Mesodermal cell (in vitro differentiated cells): Measurements from ENCODE around the gene WWTR1.

Experiments
- H3K27ac ChIP-seq: 2 replicates; pipeline ENCODE4 v1.7.0; 2013; ENCODE audit warnings: mild to moderate bottlenecking, low read depth, low read length, moderate library complexity; ENCODE audit not compliant: severe bottlenecking
- H3K36me3 ChIP-seq: 2 replicates; pipeline ENCODE4 v1.7.1; 2013; ENCODE audit warnings: mild to moderate bottlenecking, low read length, moderate library complexity; ENCODE audit not compliant: control insufficient read depth, insufficient read depth
- H3K4me1 ChIP-seq: one replicate; pipeline ENCODE4 v1.7.1; 2013; ENCODE audit warnings: mild to moderate bottlenecking, low read length; ENCODE audit not compliant: insufficient read depth, control insufficient read depth, poor library complexity, severe bottlenecking
- H3K4me3 ChIP-seq: 2 replicates; pipeline ENCODE4 v1.7.0; 2013; ENCODE audit warnings: low read length, control low read depth, mild to moderate bottlenecking; ENCODE audit not compliant: insufficient read depth, poor library complexity, severe bottlenecking; ENCODE audit errors: extremely low read depth
- H3K9me3 ChIP-seq: 2 replicates; pipeline ENCODE4 v1.7.1; 2013; ENCODE audit warnings: mild to moderate bottlenecking, low read length, moderate library complexity; ENCODE audit not compliant: control insufficient read depth
- WGBS, 2 experiments: methylation state at CpG; one replicate each; pipeline ENCODE4 v1.1.5; 2013; ENCODE audit warnings: missing lambda C conversion rate in 2 of 2; ENCODE audit not compliant: insufficient coverage in 2 of 2; 5-methylcytosine and 5-hydroxymethylcytosine counted together

Gene WWTR1

DNA sequence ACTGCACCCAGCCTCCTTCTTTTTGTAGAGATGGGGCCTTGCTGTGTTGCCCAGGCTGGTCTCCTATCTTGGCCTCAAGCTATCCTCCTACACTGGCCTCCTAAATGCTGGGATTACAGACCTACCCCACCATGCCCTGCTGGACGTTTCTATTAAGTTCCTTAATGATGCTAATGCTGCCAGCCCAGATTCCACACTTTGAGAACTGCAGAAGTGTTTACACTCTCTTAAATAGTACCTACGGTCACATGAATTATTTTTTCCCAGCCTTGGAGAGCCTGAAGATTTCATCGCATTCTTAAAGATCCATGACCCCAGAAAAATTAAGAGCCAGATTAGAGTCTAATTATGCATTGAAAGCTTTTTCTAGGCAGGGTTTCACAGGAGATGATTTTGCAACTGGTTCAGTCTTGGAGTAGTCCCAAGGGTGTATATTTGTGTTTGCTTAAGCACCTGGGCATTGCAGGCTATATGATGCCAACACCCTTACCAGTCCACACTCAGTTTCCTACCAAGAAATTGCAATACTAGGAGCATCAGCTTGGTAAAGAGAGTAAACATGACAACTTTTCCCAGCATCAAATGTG is 146.7 kb downstream of the WWTR1 start:
- no peaks in the 10 kb centered on the region for H3K9me3 ChIP-seq
- no peak overlapping the region for H3K4me3 ChIP-seq
- peaks cover 3% of the 10 kb centered on the region for H3K36me3 ChIP-seq
- H3K4me1 ChIP-seq = peaks cover 7% of the 10 kb centered on the region
- H3K27ac ChIP-seq = no peak overlapping the region
- WGBS, 2 experiments = 82 to 90% methylated on average over 2 to 3 of the region's 3 CpGs

- H3K9me3 ChIP-seq = no peaks in the 10 kb centered on the region
- peaks cover 7% of the 10 kb centered on the region for H3K4me1 ChIP-seq
- WGBS, 2 experiments = 83 to 94% methylated on average over 3 of the region's 3 CpGs
- H3K36me3 ChIP-seq = no peaks in the 10 kb centered on the region
- no peak overlapping the region for H3K27ac ChIP-seq
- H3K4me3 ChIP-seq = no peak overlapping the region
Measured at GRCh38 chr3:149510480-149510879, 147.3 kb downstream of the WWTR1 start.

GRCh38 chr3:149509526-149509925 is 148.3 kb downstream of the WWTR1 start:
- no peaks in the 10 kb centered on the region for H3K36me3 ChIP-seq
- no peaks in the 10 kb centered on the region for H3K9me3 ChIP-seq
- no peak overlapping the region for H3K4me3 ChIP-seq
- WGBS, 2 experiments = 90 to 100% methylated on average over 1 to 2 of the region's 3 CpGs
- H3K27ac ChIP-seq = no peak overlapping the region
- peaks cover 7% of the 10 kb centered on the region for H3K4me1 ChIP-seq

DNA sequence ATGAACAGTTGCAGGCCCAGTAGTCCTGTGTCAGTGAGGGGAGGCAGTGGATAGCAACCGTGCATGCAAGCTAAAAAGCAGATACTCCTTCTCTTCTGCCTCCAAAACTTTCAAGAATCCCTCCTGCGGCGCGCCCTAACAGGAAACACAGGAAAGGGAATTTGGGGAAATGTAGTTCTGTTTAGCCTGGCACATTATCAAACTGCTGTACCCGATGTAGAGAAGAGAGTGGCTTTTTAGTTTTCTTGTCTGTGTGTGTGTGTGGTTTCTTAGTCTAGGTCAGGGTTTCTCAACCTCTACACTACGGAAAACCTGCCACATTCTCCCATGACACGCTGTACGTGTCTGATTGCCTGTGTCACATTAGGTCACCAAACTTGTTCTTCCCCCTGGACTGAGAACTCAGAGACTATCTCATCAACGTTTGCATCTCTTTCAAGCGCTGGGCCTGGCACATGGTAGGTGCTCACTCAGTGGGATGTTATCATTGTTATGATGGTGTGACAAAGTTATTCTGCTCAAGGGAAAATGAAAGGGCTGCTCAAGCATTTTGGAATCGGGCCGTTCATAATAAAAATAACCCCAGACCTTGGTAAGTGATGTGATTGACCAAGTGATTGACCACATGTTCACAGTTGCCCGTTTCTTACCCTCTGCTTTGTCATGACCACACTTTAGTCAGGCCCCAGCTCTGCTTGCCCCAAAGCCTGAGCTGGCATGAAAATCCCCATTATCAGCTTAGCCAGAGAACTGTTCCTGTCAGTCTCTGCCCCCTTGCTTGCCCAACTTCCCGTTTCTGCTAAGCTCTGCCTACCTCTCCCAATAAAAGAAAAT is 150.1 kb downstream of the WWTR1 start:
- no peak overlapping the region for H3K4me3 ChIP-seq
- 82 to 89% methylated on average over 5 to 7 of the region's 14 CpGs for WGBS, 2 experiments
- no peaks in the 10 kb centered on the region for H3K9me3 ChIP-seq
- H3K36me3 ChIP-seq = no peaks in the 10 kb centered on the region
- no peak overlapping the region for H3K27ac ChIP-seq
- peaks cover 7% of the 10 kb centered on the region for H3K4me1 ChIP-seq

- WGBS, 2 experiments = 88 to 96% methylated on average over 2 of the region's 2 CpGs
- Histone ChIP-seq H3K4me1 (peaks cover 7% of the 10 kb centered on the region), H3K27ac (no peak overlapping the region), H3K9me3 (no peaks in the 10 kb centered on the region), H3K36me3 (no peaks in the 10 kb centered on the region), H3K4me3 (no peak overlapping the region)
Measured at GRCh38 chr3:149506965-149507364, 150.9 kb downstream of the WWTR1 start.

GRCh38 chr3:149506540-149506939 is 151.3 kb downstream of the WWTR1 start:
- peaks cover 7% of the 10 kb centered on the region for H3K4me1 ChIP-seq
- no peaks in the 10 kb centered on the region for H3K36me3 ChIP-seq
- no peak overlapping the region for H3K4me3 ChIP-seq
- no peaks in the 10 kb centered on the region for H3K9me3 ChIP-seq
- WGBS, 2 experiments = no CpG with 5 or more reads among the region's 1 CpG
- H3K27ac ChIP-seq = no peak overlapping the region

GRCh38 chr3:149502438-149502837 is 155.4 kb downstream of the WWTR1 start:
- WGBS, 2 experiments = 90 to 100% methylated on average over 3 of the region's 3 CpGs
- Histone ChIP-seq H3K9me3 (no peaks in the 10 kb centered on the region), H3K4me3 (no peak overlapping the region), H3K27ac (no peak overlapping the region), H3K4me1 (peaks cover 2% of the 10 kb centered on the region), H3K36me3 (no peaks in the 10 kb centered on the region)

- Histone ChIP-seq H3K4me3 (no peak overlapping the region), H3K27ac (peak overlapping the region; percentile 43), H3K36me3 (no peaks in the 10 kb centered on the region), H3K4me1 (peaks cover 2% of the 10 kb centered on the region), H3K9me3 (no peaks in the 10 kb centered on the region)
- WGBS, 2 experiments = 86 to 100% methylated on average over 1 of the region's 1 CpG
Measured at GRCh38 chr3:149501524-149501923, 156.3 kb downstream of the WWTR1 start.

- Histone ChIP-seq H3K9me3 (no peaks in the 10 kb centered on the region), H3K27ac (no peak overlapping the region), H3K4me3 (no peak overlapping the region), H3K4me1 (peaks cover 6% of the 10 kb centered on the region), H3K36me3 (no peaks in the 10 kb centered on the region)
- 60 to 67% methylated on average over 3 of the region's 4 CpGs for WGBS, 2 experiments
Measured at GRCh38 chr3:149497966-149498670, 159.7 kb downstream of the WWTR1 start.

GRCh38 chr3:149496891-149497290 is 160.9 kb downstream of the WWTR1 start:
- Histone ChIP-seq H3K27ac (no peak overlapping the region), H3K9me3 (no peaks in the 10 kb centered on the region), H3K36me3 (no peaks in the 10 kb centered on the region), H3K4me1 (peaks cover 6% of the 10 kb centered on the region), H3K4me3 (no peak overlapping the region)
- 100% methylated on average over 1 to 2 of the region's 4 CpGs for WGBS, 2 experiments
